Measurements from ENCODE around the gene CNTD1. TPM values are rescaled to one million over a fixed set of nuclear protein-coding genes. Genes with fewer than 3 reads are reported as not detected.

Gene CNTD1
- total and polyA plus RNA-seq, 2 of the 4 experiments (the other 2 are of a cell fraction): not detected

DNA sequence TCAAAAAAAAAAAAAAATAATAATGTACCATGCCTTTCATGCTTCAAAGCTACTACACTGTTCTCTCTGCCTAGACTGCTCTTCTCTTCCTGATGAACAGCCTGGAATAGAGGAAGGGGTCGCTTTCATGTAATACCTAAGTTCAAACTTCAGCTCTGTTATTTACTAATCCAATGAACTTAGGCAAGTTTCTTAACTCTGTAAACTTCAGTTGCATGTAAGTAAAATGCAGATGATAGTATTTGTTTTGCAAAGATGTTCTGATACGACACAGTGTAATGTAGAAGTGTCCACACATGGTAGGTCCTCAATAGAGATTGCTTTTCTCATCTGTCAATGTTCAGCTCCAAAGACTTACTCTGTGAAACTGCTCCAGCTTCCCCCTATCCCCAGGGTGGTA is 6.7 kb upstream of the CNTD1 start:
- BruUV-seq (replicated peaks): no TSS peak
- in situ Hi-C loops (cut with MboI; ENCODE audit: low sequenced_read_pairs): no loop called here
- CTCF ChIA-PET: interaction anchor here (0.7 kb wide), 1 partner anchor 139 kb away, joined by 6 read pairs; no protein-coding TSS in a partner anchor

More for the DNA sequence above, 6.7 kb upstream of the CNTD1 start:
- H3K9me1 ChIP-seq (ENCODE audit: insufficient read depth, low read length): peaks cover 5% of the 10 kb centered on the region
- no peaks in the 10 kb centered on the region for H3K27me3 ChIP-seq (ENCODE audit: control insufficient read depth, insufficient read depth, low read length)
- no peak overlapping the region for H3K4ac ChIP-seq (ENCODE audit: low read depth, low read length)
- no peak for DNase-seq
- H4K20me1 ChIP-seq (ENCODE audit: insufficient read depth, low read length): no peaks in the 10 kb centered on the region
- no peak overlapping the region for H4K8ac ChIP-seq (ENCODE audit: low read depth in 2 of 2, low read length in 2 of 2)
- H3K4me1 ChIP-seq (ENCODE audit: control insufficient read depth, insufficient read depth, low read length): no peaks in the 10 kb centered on the region
- TF ChIP-seq USF2 (IDR thresholded peaks at IDR 0.05; ENCODE audit: low read depth, low read length) (no peak), FOS (IDR thresholded peaks at IDR 0.05; ENCODE audit: low read depth, low read length) (no peak), CHD1 (IDR thresholded peaks at IDR 0.05; ENCODE audit: low read depth, low read length) (no peak), MAZ (IDR thresholded peaks at IDR 0.05; ENCODE audit: borderline replicate concordance, low read depth, low read length) (no peak), SMC3 (IDR thresholded peaks at IDR 0.05; ENCODE audit: low read depth, low read length) (no peak), RAD21 (IDR thresholded peaks at IDR 0.05; ENCODE audit: low read length) (no peak), RFX5 (IDR thresholded peaks at IDR 0.05; ENCODE audit: low read depth, low read length) (no peak), POLR2A (IDR thresholded peaks at IDR 0.05; ENCODE audit: low read depth, low read length) (no peak), CEBPB (IDR thresholded peaks at IDR 0.05; ENCODE audit: low read depth, low read length) (no peak), MXI1 (IDR thresholded peaks at IDR 0.05; ENCODE audit: borderline replicate concordance, low read depth, low read length) (no peak), MAFK (IDR thresholded peaks at IDR 0.05; ENCODE audit: low read depth, low read length) (no peak), NFE2L2 (IDR thresholded peaks at IDR 0.05; ENCODE audit: low read depth, low read length) (no peak), BHLHE40 (IDR thresholded peaks at IDR 0.05; ENCODE audit: low read depth, low read length) (no peak)
- TF ChIP-seq, protein P1, sequence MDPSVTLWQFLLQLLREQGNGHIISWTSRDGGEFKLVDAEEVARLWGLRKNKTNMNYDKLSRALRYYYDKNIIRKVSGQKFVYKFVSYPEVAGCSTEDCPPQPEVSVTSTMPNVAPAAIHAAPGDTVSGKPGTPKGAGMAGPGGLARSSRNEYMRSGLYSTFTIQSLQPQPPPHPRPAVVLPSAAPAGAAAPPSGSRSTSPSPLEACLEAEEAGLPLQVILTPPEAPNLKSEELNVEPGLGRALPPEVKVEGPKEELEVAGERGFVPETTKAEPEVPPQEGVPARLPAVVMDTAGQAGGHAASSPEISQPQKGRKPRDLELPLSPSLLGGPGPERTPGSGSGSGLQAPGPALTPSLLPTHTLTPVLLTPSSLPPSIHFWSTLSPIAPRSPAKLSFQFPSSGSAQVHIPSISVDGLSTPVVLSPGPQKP (IDR thresholded peaks at IDR 0.05; ENCODE audit: borderline replicate concordance, low read depth, low read length): no peak
- TF ChIP-seq, protein P2, sequence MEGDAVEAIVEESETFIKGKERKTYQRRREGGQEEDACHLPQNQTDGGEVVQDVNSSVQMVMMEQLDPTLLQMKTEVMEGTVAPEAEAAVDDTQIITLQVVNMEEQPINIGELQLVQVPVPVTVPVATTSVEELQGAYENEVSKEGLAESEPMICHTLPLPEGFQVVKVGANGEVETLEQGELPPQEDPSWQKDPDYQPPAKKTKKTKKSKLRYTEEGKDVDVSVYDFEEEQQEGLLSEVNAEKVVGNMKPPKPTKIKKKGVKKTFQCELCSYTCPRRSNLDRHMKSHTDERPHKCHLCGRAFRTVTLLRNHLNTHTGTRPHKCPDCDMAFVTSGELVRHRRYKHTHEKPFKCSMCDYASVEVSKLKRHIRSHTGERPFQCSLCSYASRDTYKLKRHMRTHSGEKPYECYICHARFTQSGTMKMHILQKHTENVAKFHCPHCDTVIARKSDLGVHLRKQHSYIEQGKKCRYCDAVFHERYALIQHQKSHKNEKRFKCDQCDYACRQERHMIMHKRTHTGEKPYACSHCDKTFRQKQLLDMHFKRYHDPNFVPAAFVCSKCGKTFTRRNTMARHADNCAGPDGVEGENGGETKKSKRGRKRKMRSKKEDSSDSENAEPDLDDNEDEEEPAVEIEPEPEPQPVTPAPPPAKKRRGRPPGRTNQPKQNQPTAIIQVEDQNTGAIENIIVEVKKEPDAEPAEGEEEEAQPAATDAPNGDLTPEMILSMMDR (conservative IDR thresholded peaks at IDR 0.05; ENCODE audit: low read depth, low read length): no peak
- no peak overlapping the region for H2AFZ ChIP-seq (replicated peaks; ENCODE audit: low read length, poor library complexity)
- H3K79me1 ChIP-seq (ENCODE audit: low read depth in 1 of 2, low read length in 2 of 2): peaks cover 5 to 20% of the 10 kb centered on the region in 2 experiments; a peak in 3 of 4 replicates
- POLR2A ChIA-PET (ENCODE audit: unreplicated experiment): no interaction called here
- no peak overlapping the region for H3K4me3 ChIP-seq (ENCODE audit: insufficient read depth, low read depth, low read length)
- no peak overlapping the region for H2BK15ac ChIP-seq (ENCODE audit: low read depth, low read length)
- no peak overlapping the region for H3K18ac ChIP-seq (ENCODE audit: low read depth, low read length)
- peaks cover 9% of the 10 kb centered on the region for H3K36me3 ChIP-seq (ENCODE audit: control insufficient read depth, insufficient read depth, low read length)
- H2BK120ac ChIP-seq (ENCODE audit: low read depth, low read length): no peak overlapping the region
- H3K27ac ChIP-seq (ENCODE audit: insufficient read depth, low read length): no peak overlapping the region
- H3K9ac ChIP-seq (ENCODE audit: low read depth, low read length): no peak overlapping the region
- no peak overlapping the region for H3K4me2 ChIP-seq (ENCODE audit: low read depth, low read length)
- WGBS, 2 experiments (ENCODE audit: extremely low coverage in 2 of 2, insufficient read length in 1 of 2): no CpG with 5 or more reads among the region's 2 CpGs
- H2AK5ac ChIP-seq (ENCODE audit: low read depth, low read length): no peak overlapping the region
- H4K5ac ChIP-seq (ENCODE audit: low read depth, low read length): no peak overlapping the region
- no peak overlapping the region for H2BK20ac ChIP-seq (ENCODE audit: low read depth, low read length)
- intact Hi-C loops (cut with micrococcal nuclease): no loop called here
- H3K14ac ChIP-seq (replicated peaks; ENCODE audit: low read depth, low read length): no peak overlapping the region
- H3K56ac ChIP-seq (ENCODE audit: extremely low read depth, insufficient read depth, low read length): no peak overlapping the region
- no peak overlapping the region for H2BK5ac ChIP-seq (ENCODE audit: low read depth, low read length, poor library complexity, severe bottlenecking)
- H4K91ac ChIP-seq (ENCODE audit: insufficient read depth, low read depth, low read length): no peak overlapping the region
- dilution Hi-C loops (cut with HindIII; ENCODE audit: low sequenced_read_pairs, unreplicated experiment): no loop called here
- H3K9me3 ChIP-seq (ENCODE audit: control insufficient read depth, insufficient read depth, low read length): no peaks in the 10 kb centered on the region
- no peak overlapping the region for H2AK9ac ChIP-seq (replicated peaks; ENCODE audit: low read depth, low read length, poor library complexity)
- no peak overlapping the region for H3K23ac ChIP-seq (ENCODE audit: low read depth, low read length)
- no peak for ATAC-seq (ENCODE audit: low read depth)
